GM23248 (cell line): ENCODE results near the gene MACROD2. TPM values are rescaled to one million over a fixed set of nuclear protein-coding genes. Genes with fewer than 3 reads are reported as not detected.

Experiments used
- DNase-seq: peaks from one replicate; pipeline ENCODE4 v3.0.0-alpha.2; 2015
- H2AFZ ChIP-seq: fragments of 200-600 bp; sonication (generic); 2 replicates; pipeline ENCODE4 v1.6.1; 2016; ENCODE audit warnings: antibody characterized with exemption
- H3F3A ChIP-seq: fragments of 200-600 bp; sonication (generic); 2 replicates; pipeline ENCODE4 v1.6.1; 2016; ENCODE audit warnings: mild to moderate bottlenecking, antibody characterized with exemption, mixed run types; ENCODE audit not compliant: insufficient read depth
- H3K27ac ChIP-seq: fragments of 200-600 bp; sonication (generic); 2 replicates; pipeline ENCODE4 v1.5.1; 2016; ENCODE audit warnings: mild to moderate bottlenecking
- H3K27me3 ChIP-seq: fragments of 200-600 bp; sonication (generic); replicated peaks from 2 replicates; pipeline ENCODE4 v1.6.1; 2016; ENCODE audit warnings: mild to moderate bottlenecking; ENCODE audit not compliant: insufficient read depth
- H3K36me3 ChIP-seq: fragments of 200-600 bp; sonication (generic); 2 replicates; pipeline ENCODE4 v1.6.1; 2016; ENCODE audit warnings: low read depth, mild to moderate bottlenecking
- H3K4me1 ChIP-seq: fragments of 200-600 bp; sonication (generic); 2 replicates; pipeline ENCODE4 v1.6.1; 2016; ENCODE audit warnings: mild to moderate bottlenecking; ENCODE audit not compliant: insufficient read depth
- H3K4me2 ChIP-seq: fragments of 200-600 bp; sonication (generic); one replicate; pipeline ENCODE4 v1.6.1; 2016; ENCODE audit warnings: mild to moderate bottlenecking; ENCODE audit not compliant: unreplicated experiment
- H3K4me3 ChIP-seq: fragments of 200-600 bp; sonication (generic); 2 replicates; pipeline ENCODE4 v1.5.1; 2016; ENCODE audit warnings: mild to moderate bottlenecking
- H3K79me2 ChIP-seq: fragments of 200-600 bp; sonication (generic); 2 replicates; pipeline ENCODE4 v1.6.1; 2016; ENCODE audit warnings: mild to moderate bottlenecking; ENCODE audit not compliant: insufficient read depth
- H3K9ac ChIP-seq: fragments of 200-600 bp; sonication (generic); 2 replicates; pipeline ENCODE4 v1.6.1; 2016; ENCODE audit warnings: mild to moderate bottlenecking
- H3K9me2 ChIP-seq: fragments of 200-600 bp; sonication (generic); 2 replicates; pipeline ENCODE4 v1.6.1; 2016; ENCODE audit warnings: mixed run types, mild to moderate bottlenecking, moderate library complexity; ENCODE audit not compliant: insufficient read depth
- H3K9me3 ChIP-seq: fragments of 200-600 bp; sonication (generic); one replicate; pipeline ENCODE4 v1.6.1; 2017; ENCODE audit warnings: low read depth
- H4K20me1 ChIP-seq: fragments of 200-600 bp; sonication (generic); 2 replicates; pipeline ENCODE4 v1.6.0; 2016; ENCODE audit not compliant: insufficient read depth
- EZH2 ChIP-seq: fragments of 200-600 bp; sonication (generic); IDR thresholded peaks from 2 replicates; pipeline ENCODE4 v1.6.1; 2018; ENCODE audit warnings: antibody characterized with exemption, mild to moderate bottlenecking; ENCODE audit not compliant: insufficient read depth, poor library complexity, severe bottlenecking
- EZH2phosphoT487 ChIP-seq: fragments of 200-600 bp; sonication (generic); IDR thresholded peaks from 2 replicates; pipeline ENCODE4 v1.6.1; 2018; ENCODE audit warnings: antibody characterized with exemption, moderate library complexity, mild to moderate bottlenecking, low read depth; ENCODE audit not compliant: insufficient read depth
- WGBS, 2 experiments: methylation state at CpG; one replicate each; pipeline ENCODE4 v1.1.6; 2015 to 2017; ENCODE audit warnings: low lambda C conversion rate in 2 of 2, low coverage in 1 of 2; ENCODE audit errors: missing lambda C conversion rate in 2 of 2; 5-methylcytosine and 5-hydroxymethylcytosine counted together
- in situ Hi-C: fragments of 300-500 bp; cut with MboI; formaldehyde crosslinking; loops from 2 replicates; pipeline ENCODE4 v1.15.0; 2020
- polyA plus RNA-seq: library from polyadenylated mRNA; unstranded; fragments of >200 nt; fragmentation: Nextera tagmentation; extraction: Ambion mirVana; gene quantifications from 2 replicates; pipeline ENCODE4 v1.2.1, GENCODE V29; 2016
- total RNA-seq: library from RNA; depleted of rRNA; stranded (reverse); fragments of >200 nt; shearing (Covaris generic); gene quantifications from 2 replicates; pipeline ENCODE4 v1.2.3, GENCODE V29; 2014

The MACROD2 gene
- total and polyA plus RNA-seq, 2 experiments from 2014 or later, result 1.1 to 3.1 TPM

GRCh38 chr20:15860850-15861249 is 1865.5 kb downstream of the MACROD2 start:
- H3K79me2 ChIP-seq, result no peaks in the 10 kb centered on the region
- no peaks in the 10 kb centered on the region for H3K4me1 ChIP-seq
- in situ Hi-C loops, result no loop called here
- no peaks in the 10 kb centered on the region for H3K27me3 ChIP-seq
- H3K27ac ChIP-seq, result no peak overlapping the region
- H3K9me2 ChIP-seq, result no peaks in the 10 kb centered on the region
- TF ChIP-seq EZH2phosphoT487, result no peak
- no peak for TF ChIP-seq EZH2
- no peaks in the 10 kb centered on the region for H3F3A ChIP-seq
- no peak overlapping the region for H2AFZ ChIP-seq
- no peaks in the 10 kb centered on the region for H4K20me1 ChIP-seq
- H3K36me3 ChIP-seq, result no peaks in the 10 kb centered on the region
- no peak overlapping the region for H3K4me3 ChIP-seq
- WGBS, 2 experiments, result 18 to 24% methylated on average over 2 of the region's 2 CpGs
- no peaks in the 10 kb centered on the region for H3K9me3 ChIP-seq
- no peak overlapping the region for H3K4me2 ChIP-seq
- no peak for DNase-seq
- H3K9ac ChIP-seq, result no peak overlapping the region

GRCh38 chr20:15862178-15862577 is 1866.9 kb downstream of the MACROD2 start:
- Histone ChIP-seq H3K4me2 (no peak overlapping the region), H3K4me1 (no peaks in the 10 kb centered on the region), H2AFZ (no peak overlapping the region), H3K9ac (no peak overlapping the region), H3K4me3 (no peak overlapping the region), H3F3A (no peaks in the 10 kb centered on the region), H4K20me1 (no peaks in the 10 kb centered on the region), H3K79me2 (no peaks in the 10 kb centered on the region), H3K36me3 (no peaks in the 10 kb centered on the region), H3K9me2 (no peaks in the 10 kb centered on the region), H3K27me3 (no peaks in the 10 kb centered on the region), H3K9me3 (no peaks in the 10 kb centered on the region), H3K27ac (no peak overlapping the region)
- in situ Hi-C loops, result no loop called here
- 41 to 45% methylated on average over 4 of the region's 4 CpGs for WGBS, 2 experiments
- TF ChIP-seq EZH2phosphoT487 (no peak), EZH2 (no peak)
- DNase-seq, result no peak

GRCh38 chr20:15863735-15864134 is 1868.4 kb downstream of the MACROD2 start:
- Histone ChIP-seq H3K9me3 (no peaks in the 10 kb centered on the region), H3K4me3 (no peak overlapping the region), H3K79me2 (no peaks in the 10 kb centered on the region), H3K9ac (no peak overlapping the region), H4K20me1 (no peaks in the 10 kb centered on the region), H3K27ac (no peak overlapping the region), H3K4me2 (no peak overlapping the region), H3F3A (no peaks in the 10 kb centered on the region), H3K9me2 (no peaks in the 10 kb centered on the region), H3K36me3 (no peaks in the 10 kb centered on the region), H3K27me3 (no peaks in the 10 kb centered on the region), H2AFZ (no peak overlapping the region), H3K4me1 (no peaks in the 10 kb centered on the region)
- TF ChIP-seq EZH2 (no peak), EZH2phosphoT487 (no peak)
- no peak for DNase-seq
- in situ Hi-C loops, result no loop called here

DNA sequence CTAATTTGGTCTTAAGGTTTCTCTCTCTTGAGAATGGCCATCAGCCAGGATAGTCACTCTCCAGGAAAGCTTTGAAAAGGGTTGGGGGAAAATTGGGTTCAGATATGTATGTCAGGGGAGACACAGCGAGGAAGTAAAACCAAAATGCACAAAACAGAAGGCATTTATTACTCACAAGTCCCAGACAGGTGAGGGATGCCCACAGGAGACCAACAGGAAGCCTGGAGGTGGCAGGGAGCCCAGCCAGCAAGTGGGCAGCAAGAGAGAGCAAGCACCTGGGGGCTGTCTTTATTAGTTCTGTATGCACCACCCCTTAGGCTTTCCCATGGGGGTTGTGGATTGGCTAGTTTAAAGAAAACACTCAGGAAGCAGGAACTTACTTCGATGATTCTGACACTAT is 1870.2 kb downstream of the MACROD2 start:
- H3K4me1 ChIP-seq, result no peaks in the 10 kb centered on the region
- no peak overlapping the region for H3K4me3 ChIP-seq
- no peaks in the 10 kb centered on the region for H3K9me3 ChIP-seq
- no peak for DNase-seq
- no peak for TF ChIP-seq EZH2phosphoT487
- no peak for TF ChIP-seq EZH2
- no peak overlapping the region for H3K4me2 ChIP-seq
- H3K9ac ChIP-seq, result no peak overlapping the region
- H3F3A ChIP-seq, result no peaks in the 10 kb centered on the region
- no peaks in the 10 kb centered on the region for H3K79me2 ChIP-seq
- H3K9me2 ChIP-seq, result no peaks in the 10 kb centered on the region
- 46 to 51% methylated on average over 2 of the region's 2 CpGs for WGBS, 2 experiments
- in situ Hi-C loops, result no loop called here
- H3K36me3 ChIP-seq, result no peaks in the 10 kb centered on the region
- no peaks in the 10 kb centered on the region for H3K27me3 ChIP-seq
- H4K20me1 ChIP-seq, result no peaks in the 10 kb centered on the region
- no peak overlapping the region for H3K27ac ChIP-seq
- H2AFZ ChIP-seq, result no peak overlapping the region
